K562 (cell line): ENCODE results near the gene CDK1. TPM values are rescaled to one million over a fixed set of nuclear protein-coding genes. Genes with fewer than 3 reads are reported as not detected.

Source experiments
- ADNP ChIP-seq: fragments of 200-800 bp; sonication (Bioruptor generic); IDR thresholded peaks from 2 replicates; pipeline ENCODE4 v1.6.1; 2016; ENCODE audit warnings: missing genetic modification characterization, missing compliant biosample characterization
- CBX1 ChIP-seq: sonication (generic); IDR thresholded peaks from 2 replicates; pipeline ENCODE4 v1.6.1; 2016; ENCODE audit warnings: antibody characterized with exemption, low read depth, mild to moderate bottlenecking
- CXXC5 ChIP-seq: fragments of 250-450 bp; sonication (Bioruptor Pico); IDR thresholded peaks from 2 replicates; pipeline ENCODE4 v1.8.0; 2022; ENCODE audit warnings: inconsistent platforms, mild to moderate bottlenecking, moderate library complexity
- FOSL1 ChIP-seq: fragments of 200-800 bp; sonication (Bioruptor generic); conservative IDR thresholded peaks from 2 replicates; pipeline ENCODE4 v1.6.1; 2016; ENCODE audit warnings: missing genetic modification characterization, missing compliant biosample characterization
- HLTF ChIP-seq: fragments of 450-650 bp; IDR thresholded peaks from 2 replicates; pipeline ENCODE4 v1.6.1; 2016
- LARP7 ChIP-seq: fragments of 450-650 bp; IDR thresholded peaks from 2 replicates; pipeline ENCODE4 v1.6.1; 2016
- LCOR ChIP-seq: sonication (generic); formaldehyde crosslinking; IDR thresholded peaks from 2 replicates; pipeline ENCODE4 v1.8.0; 2022; ENCODE audit warnings: mild to moderate bottlenecking, missing genetic modification reagents
- MED1 ChIP-seq: sonication (generic); formaldehyde crosslinking; IDR thresholded peaks from 2 replicates; pipeline ENCODE4 v1.8.1; 2023; ENCODE audit warnings: missing genetic modification reagents, borderline replicate concordance
- MXI1 ChIP-seq: IDR thresholded peaks from 2 replicates; pipeline ENCODE4 v1.6.1; 2011; ENCODE audit warnings: low read depth, mild to moderate bottlenecking, improper control_type of control experiment, low read length
- NFE2 ChIP-seq: IDR thresholded peaks from 2 replicates; pipeline ENCODE4 v1.6.1; 2014; ENCODE audit warnings: antibody characterized with exemption, low read depth
- NFIX ChIP-seq: fragments of 250-450 bp; sonication (Bioruptor Pico); IDR thresholded peaks from 2 replicates; pipeline ENCODE4 v1.4.0; 2020; ENCODE audit warnings: low read depth, mild to moderate bottlenecking, moderate library complexity
- NR1H2 ChIP-seq: sonication (generic); formaldehyde crosslinking; IDR thresholded peaks from 2 replicates; pipeline ENCODE4 v1.4.0; 2020; ENCODE audit warnings: mild to moderate bottlenecking, missing genetic modification reagents
- NR4A1 ChIP-seq, 2 experiments: fragments of 250-450 bp in 1 of 2; fragments of 450-650 bp in 1 of 2; sonication (Bioruptor Pico) in 1 of 2; IDR thresholded peaks; 2 replicates each; pipeline versions ENCODE4 v1.4.0 to v1.6.1; 2016 to 2020; ENCODE audit warnings: mild to moderate bottlenecking in 2 of 2, missing compliant biosample characterization in 1 of 2, missing genetic modification characterization in 1 of 2, moderate library complexity in 1 of 2
- PTBP1 ChIP-seq: fragments of 200-400 bp; formaldehyde crosslinking; IDR thresholded peaks from 2 replicates; pipeline ENCODE4 v1.6.1; 2017; ENCODE audit warnings: low read depth, low read length
- RUNX1 ChIP-seq: sonication (generic); IDR thresholded peaks from 2 replicates; pipeline ENCODE4 v1.6.1; 2016; ENCODE audit warnings: antibody characterized with exemption, low read depth
- SNIP1 ChIP-seq: fragments of 450-650 bp; IDR thresholded peaks from 2 replicates; pipeline ENCODE4 v1.7.1; 2017; ENCODE audit warnings: low read depth, mild to moderate bottlenecking
- TAF7 ChIP-seq: fragments of 450-650 bp; IDR thresholded peaks from 2 replicates; pipeline ENCODE4 v1.6.1; 2016; ENCODE audit warnings: missing genetic modification characterization, missing compliant biosample characterization
- ZNF3 ChIP-seq: fragments of 250-450 bp; sonication (Bioruptor Pico); IDR thresholded peaks from 2 replicates; pipeline ENCODE4 v1.5.0; 2021; ENCODE audit warnings: mild to moderate bottlenecking, moderate library complexity
- ZZZ3 ChIP-seq: fragments of 450-650 bp; IDR thresholded peaks from 2 replicates; pipeline ENCODE4 v1.6.1; 2016; ENCODE audit warnings: antibody characterized with exemption, mild to moderate bottlenecking, moderate library complexity
- polyA plus RNA-seq, 8 experiments: library from polyadenylated mRNA; depleted of rRNA in 4 of 8; stranded (reverse) in 5 of 8; unstranded in 3 of 8; fragments of >200 nt; fragmentation: Nextera tagmentation in 2 of 8; fragmentation: Illumina TruSeq in 1 of 8; extraction: Ambion mirVana in 2 of 8; extraction: Trizol in 1 of 8; gene quantifications; 2 replicates each; pipeline versions ENCODE4 v1.2.1 to v1.2.3, GENCODE V29; 2011 to 2014; ENCODE audit warnings: inconsistent platforms in 1 of 8, missing spikeins in 1 of 8
- total RNA-seq, 7 experiments: library from RNA; depleted of rRNA in 6 of 7; stranded (reverse); fragments of >200 nt in 6 of 7; fragmentation: Illumina TruSeq in 2 of 7; extraction: Trizol in 2 of 7; gene quantifications; 2 replicates each; pipeline versions ENCODE4 v1.2.1 to v1.2.3, GENCODE V29; 2011 to 2021; ENCODE audit warnings: low replicate concordance in 1 of 7
- TF ChIP-seq, protein P1 (sequence below), 2 experiments: fragments of 450-650 bp in 1 of 2; IDR thresholded peaks; 2 replicates each; pipeline ENCODE4 v1.6.1; 2011 to 2017; ENCODE audit warnings: low read depth in 2 of 2, antibody characterized with exemption in 1 of 2, borderline replicate concordance in 1 of 2, low read length in 1 of 2, mild to moderate bottlenecking in 1 of 2, mixed read lengths in 1 of 2; ENCODE audit not compliant: control insufficient read depth in 1 of 2
- TF ChIP-seq, protein P2 (sequence below): fragments of 250-450 bp; sonication (Bioruptor Pico); IDR thresholded peaks from 2 replicates; pipeline ENCODE4 v1.8.0; 2022; ENCODE audit warnings: inconsistent platforms, mild to moderate bottlenecking, moderate library complexity, borderline replicate concordance
- TF ChIP-seq, protein P3 (sequence below): fragments of 450-650 bp; IDR thresholded peaks from 2 replicates; pipeline ENCODE4 v1.7.1; 2018; ENCODE audit warnings: mild to moderate bottlenecking, low read depth; ENCODE audit not compliant: partially characterized antibody

Gene CDK1
- total and polyA plus RNA-seq, 9 of the 15 experiments (the other 6 are each of a cell fraction or from before 2014, with no cell fraction given), result 156 to 685 (median 236) TPM

DNA sequence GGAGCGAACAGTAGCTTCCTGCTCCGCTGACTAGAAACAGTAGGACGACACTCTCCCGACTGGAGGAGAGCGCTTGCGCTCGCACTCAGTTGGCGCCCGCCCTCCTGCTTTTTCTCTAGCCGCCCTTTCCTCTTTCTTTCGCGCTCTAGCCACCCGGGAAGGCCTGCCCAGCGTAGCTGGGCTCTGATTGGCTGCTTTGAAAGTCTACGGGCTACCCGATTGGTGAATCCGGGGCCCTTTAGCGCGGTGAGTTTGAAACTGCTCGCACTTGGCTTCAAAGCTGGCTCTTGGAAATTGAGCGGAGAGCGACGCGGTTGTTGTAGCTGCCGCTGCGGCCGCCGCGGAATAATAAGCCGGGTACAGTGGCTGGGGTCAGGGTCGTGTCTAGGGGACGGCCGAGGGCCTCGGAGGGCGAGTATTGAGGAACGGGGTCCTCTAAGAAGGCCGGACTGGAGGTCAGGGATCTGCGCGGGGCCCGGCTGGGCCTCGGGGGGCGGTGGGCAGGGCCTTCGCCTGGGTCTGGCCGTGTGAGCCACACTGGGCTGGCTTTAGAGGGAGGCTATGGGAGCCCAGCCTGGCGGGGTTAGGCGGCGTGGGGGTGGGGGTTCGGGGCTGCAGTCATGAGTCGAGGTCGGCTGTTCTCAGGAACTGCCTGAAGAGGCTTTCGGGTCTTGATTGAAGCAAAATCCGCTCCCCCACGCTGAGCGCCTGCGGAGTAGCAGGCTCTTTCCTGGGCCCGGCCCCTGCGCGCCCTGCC lies at the start of gene CDK1 (continued):
- TF ChIP-seq, protein P1, sequence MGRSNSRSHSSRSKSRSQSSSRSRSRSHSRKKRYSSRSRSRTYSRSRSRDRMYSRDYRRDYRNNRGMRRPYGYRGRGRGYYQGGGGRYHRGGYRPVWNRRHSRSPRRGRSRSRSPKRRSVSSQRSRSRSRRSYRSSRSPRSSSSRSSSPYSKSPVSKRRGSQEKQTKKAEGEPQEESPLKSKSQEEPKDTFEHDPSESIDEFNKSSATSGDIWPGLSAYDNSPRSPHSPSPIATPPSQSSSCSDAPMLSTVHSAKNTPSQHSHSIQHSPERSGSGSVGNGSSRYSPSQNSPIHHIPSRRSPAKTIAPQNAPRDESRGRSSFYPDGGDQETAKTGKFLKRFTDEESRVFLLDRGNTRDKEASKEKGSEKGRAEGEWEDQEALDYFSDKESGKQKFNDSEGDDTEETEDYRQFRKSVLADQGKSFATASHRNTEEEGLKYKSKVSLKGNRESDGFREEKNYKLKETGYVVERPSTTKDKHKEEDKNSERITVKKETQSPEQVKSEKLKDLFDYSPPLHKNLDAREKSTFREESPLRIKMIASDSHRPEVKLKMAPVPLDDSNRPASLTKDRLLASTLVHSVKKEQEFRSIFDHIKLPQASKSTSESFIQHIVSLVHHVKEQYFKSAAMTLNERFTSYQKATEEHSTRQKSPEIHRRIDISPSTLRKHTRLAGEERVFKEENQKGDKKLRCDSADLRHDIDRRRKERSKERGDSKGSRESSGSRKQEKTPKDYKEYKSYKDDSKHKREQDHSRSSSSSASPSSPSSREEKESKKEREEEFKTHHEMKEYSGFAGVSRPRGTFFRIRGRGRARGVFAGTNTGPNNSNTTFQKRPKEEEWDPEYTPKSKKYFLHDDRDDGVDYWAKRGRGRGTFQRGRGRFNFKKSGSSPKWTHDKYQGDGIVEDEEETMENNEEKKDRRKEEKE (IDR thresholded peaks at IDR 0.05; ENCODE audit: borderline replicate concordance in 1 of 2, control insufficient read depth in 1 of 2, low read depth in 2 of 2, low read length in 1 of 2), result peak in 1 of 2 experiments; percentile 74; a peak in 1 of 4 replicates
- no peak for TF ChIP-seq RUNX1
- 0 out of 2 replicates have a peak, but pooled peaks have one; percentile 20 for TF ChIP-seq MXI1
- TF ChIP-seq NR4A1 (CRISPR knock-in tag; IDR thresholded peaks at IDR 0.05), result no peak
- no peak for TF ChIP-seq NR4A1 (tag; IDR thresholded peaks at IDR 0.05)
- peak; percentile 91 for TF ChIP-seq LCOR (CRISPR knock-in tag)
- no peak for TF ChIP-seq NFE2
- no peak for TF ChIP-seq NR1H2
- peak; percentile 86 for TF ChIP-seq CXXC5 (CRISPR knock-in tag)
- no peak for TF ChIP-seq NFIX (CRISPR knock-in tag)
- peak; percentile 80 for TF ChIP-seq TAF7 (tag)
- TF ChIP-seq, protein P2, sequence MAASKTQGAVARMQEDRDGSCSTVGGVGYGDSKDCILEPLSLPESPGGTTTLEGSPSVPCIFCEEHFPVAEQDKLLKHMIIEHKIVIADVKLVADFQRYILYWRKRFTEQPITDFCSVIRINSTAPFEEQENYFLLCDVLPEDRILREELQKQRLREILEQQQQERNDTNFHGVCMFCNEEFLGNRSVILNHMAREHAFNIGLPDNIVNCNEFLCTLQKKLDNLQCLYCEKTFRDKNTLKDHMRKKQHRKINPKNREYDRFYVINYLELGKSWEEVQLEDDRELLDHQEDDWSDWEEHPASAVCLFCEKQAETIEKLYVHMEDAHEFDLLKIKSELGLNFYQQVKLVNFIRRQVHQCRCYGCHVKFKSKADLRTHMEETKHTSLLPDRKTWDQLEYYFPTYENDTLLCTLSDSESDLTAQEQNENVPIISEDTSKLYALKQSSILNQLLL (CRISPR knock-in tag), result no peak
- peak; percentile 18; the same call in 1 of the 2 replicates for TF ChIP-seq FOSL1
- TF ChIP-seq PTBP1, result 0 out of 2 replicates have a peak, but pooled peaks have one; percentile 15
- no peak for TF ChIP-seq LARP7
- TF ChIP-seq ZZZ3, result 0 out of 2 replicates have a peak, but pooled peaks have one; percentile 40
- no peak for TF ChIP-seq HLTF
- TF ChIP-seq MED1 (CRISPR knock-in tag), result no peak
- peak; percentile 59; the same call in 1 of the 2 replicates for TF ChIP-seq CBX1
- no peak for TF ChIP-seq ZNF3 (CRISPR knock-in tag)
- TF ChIP-seq SNIP1, result no peak
- TF ChIP-seq ADNP (tag), result no peak
- TF ChIP-seq, protein P3, sequence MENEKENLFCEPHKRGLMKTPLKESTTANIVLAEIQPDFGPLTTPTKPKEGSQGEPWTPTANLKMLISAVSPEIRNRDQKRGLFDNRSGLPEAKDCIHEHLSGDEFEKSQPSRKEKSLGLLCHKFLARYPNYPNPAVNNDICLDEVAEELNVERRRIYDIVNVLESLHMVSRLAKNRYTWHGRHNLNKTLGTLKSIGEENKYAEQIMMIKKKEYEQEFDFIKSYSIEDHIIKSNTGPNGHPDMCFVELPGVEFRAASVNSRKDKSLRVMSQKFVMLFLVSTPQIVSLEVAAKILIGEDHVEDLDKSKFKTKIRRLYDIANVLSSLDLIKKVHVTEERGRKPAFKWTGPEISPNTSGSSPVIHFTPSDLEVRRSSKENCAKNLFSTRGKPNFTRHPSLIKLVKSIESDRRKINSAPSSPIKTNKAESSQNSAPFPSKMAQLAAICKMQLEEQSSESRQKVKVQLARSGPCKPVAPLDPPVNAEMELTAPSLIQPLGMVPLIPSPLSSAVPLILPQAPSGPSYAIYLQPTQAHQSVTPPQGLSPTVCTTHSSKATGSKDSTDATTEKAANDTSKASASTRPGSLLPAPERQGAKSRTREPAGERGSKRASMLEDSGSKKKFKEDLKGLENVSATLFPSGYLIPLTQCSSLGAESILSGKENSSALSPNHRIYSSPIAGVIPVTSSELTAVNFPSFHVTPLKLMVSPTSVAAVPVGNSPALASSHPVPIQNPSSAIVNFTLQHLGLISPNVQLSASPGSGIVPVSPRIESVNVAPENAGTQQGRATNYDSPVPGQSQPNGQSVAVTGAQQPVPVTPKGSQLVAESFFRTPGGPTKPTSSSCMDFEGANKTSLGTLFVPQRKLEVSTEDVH, result peak; percentile 76
